ENCODE results near the gene IFNAR1.

DNA sequence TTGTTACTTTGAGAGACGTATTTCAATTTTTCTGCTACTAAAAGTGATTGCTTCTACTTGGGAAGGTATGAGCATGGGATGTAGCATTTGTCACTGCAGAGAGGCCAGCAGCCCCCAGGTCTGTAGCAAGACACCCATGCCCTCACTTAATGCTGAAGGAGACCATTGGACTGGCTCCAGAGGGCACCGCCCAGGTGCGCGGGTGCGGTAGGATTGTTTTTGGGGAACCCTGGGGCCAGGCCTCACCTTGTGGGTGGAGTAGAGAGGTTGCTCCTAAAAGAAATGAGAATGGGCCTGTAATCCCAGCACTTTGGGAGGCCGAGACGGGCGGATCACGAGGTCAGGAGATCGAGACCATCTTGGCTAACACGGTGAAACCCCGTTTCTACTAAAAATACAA lies 47.8 kb downstream of the IFNAR1 start:
- TF ChIP-seq EZH2phosphoT487 (IDR thresholded peaks at IDR 0.05; ENCODE audit: insufficient read depth, low read depth) (no peak), EZH2 (IDR thresholded peaks at IDR 0.05; ENCODE audit: insufficient read depth, poor library complexity, severe bottlenecking) (no peak)
